ENCODE results near the gene SNAI1.

Gene SNAI1

DNA sequence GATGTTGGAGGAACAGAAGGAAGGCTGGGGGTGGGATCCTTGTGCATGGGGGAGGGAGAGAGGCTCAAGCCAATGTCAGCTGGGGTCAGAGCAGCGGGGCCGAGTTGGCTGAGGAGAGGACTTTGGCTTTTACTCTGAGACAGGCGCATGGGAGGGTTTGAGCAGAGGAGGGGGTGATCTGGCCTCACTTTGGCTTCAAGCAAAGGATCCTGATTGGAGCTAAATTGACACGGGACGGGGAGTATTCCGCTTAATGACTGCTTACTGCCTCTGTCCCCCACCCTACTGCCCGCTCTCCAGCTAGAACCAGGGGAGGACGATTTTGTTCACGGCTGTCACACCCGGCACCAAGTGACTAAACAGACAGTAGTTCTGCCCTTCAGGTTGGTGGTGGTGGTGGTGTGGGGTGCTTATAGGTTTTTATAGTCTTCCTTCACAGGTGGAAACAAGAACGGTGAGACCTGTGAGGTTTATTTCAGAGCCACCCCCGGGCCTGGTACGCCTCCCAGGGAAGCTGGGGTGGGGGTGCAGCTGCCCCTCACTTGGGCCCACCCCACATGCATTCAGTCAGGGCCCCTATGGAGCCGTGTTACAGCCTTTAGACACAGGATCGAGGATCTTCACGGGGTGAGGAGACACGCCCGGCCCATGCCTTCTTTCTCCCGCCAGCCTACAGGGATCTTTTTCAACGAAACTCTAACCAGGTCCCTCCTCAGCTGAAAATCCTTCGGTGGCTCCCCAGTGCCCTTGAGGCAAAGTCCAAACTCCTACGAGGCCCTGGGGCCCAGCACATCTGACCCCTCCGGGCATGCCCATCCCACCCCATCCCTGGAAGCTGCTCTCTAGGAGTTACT, 1.3 kb upstream of the SNAI1 start:
- Histone ChIP-seq H3K4me2 (ENCODE audit: low read depth, low read length, poor library complexity, severe bottlenecking) (peak overlapping the region; percentile 66), H3K79me2 (ENCODE audit: insufficient read depth, low read length) (no peaks in the 10 kb centered on the region), H3K9me3 (ENCODE audit: insufficient read depth, low read length) (no peaks in the 10 kb centered on the region), H3K9ac (ENCODE audit: low read length) (no peak overlapping the region), H3K27ac (ENCODE audit: low read depth, low read length) (no peak overlapping the region), H4K20me1 (ENCODE audit: low read depth, low read length) (no peaks in the 10 kb centered on the region), H3K4me3 (ENCODE audit: insufficient read depth, low read length, poor library complexity, severe bottlenecking) (no peak overlapping the region), H3K27me3 (ENCODE audit: low read length) (no peaks in the 10 kb centered on the region), H3F3A (ENCODE audit: insufficient read depth) (no peaks in the 10 kb centered on the region), H3K9me2 (replicated peaks; ENCODE audit: insufficient read depth, low read length) (no peaks in the 10 kb centered on the region), H2AFZ (ENCODE audit: low read depth, low read length, severe bottlenecking) (no peak overlapping the region), H3K36me3 (ENCODE audit: low read length) (no peaks in the 10 kb centered on the region)
- TF ChIP-seq, protein P1, sequence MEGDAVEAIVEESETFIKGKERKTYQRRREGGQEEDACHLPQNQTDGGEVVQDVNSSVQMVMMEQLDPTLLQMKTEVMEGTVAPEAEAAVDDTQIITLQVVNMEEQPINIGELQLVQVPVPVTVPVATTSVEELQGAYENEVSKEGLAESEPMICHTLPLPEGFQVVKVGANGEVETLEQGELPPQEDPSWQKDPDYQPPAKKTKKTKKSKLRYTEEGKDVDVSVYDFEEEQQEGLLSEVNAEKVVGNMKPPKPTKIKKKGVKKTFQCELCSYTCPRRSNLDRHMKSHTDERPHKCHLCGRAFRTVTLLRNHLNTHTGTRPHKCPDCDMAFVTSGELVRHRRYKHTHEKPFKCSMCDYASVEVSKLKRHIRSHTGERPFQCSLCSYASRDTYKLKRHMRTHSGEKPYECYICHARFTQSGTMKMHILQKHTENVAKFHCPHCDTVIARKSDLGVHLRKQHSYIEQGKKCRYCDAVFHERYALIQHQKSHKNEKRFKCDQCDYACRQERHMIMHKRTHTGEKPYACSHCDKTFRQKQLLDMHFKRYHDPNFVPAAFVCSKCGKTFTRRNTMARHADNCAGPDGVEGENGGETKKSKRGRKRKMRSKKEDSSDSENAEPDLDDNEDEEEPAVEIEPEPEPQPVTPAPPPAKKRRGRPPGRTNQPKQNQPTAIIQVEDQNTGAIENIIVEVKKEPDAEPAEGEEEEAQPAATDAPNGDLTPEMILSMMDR (IDR thresholded peaks at IDR 0.05; ENCODE audit: insufficient read depth, low read length, poor library complexity, severe bottlenecking), result no peak
- TF ChIP-seq EZH2phosphoT487 (conservative IDR thresholded peaks at IDR 0.05; ENCODE audit: low read length), result no peak

DNA sequence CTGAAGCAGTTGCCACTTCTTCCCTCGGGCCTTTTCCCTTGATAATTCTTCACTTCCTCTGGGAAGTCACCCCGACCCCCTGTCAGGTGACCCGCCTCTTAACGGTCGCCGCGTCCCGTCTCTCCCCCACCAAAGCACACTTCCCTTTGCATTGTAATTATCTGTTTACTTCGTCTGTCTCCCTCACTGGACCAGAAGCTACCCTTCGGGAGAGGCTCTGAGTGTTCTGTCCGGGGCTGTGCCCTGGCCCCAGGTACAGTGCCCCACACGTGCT, 771 bp upstream of the SNAI1 start:
- no peak for TF ChIP-seq EZH2phosphoT487 (conservative IDR thresholded peaks at IDR 0.05; ENCODE audit: low read length)
- TF ChIP-seq, protein P1 (IDR thresholded peaks at IDR 0.05; ENCODE audit: insufficient read depth, low read length, poor library complexity, severe bottlenecking), result no peak
- no peaks in the 10 kb centered on the region for H3K79me2 ChIP-seq (ENCODE audit: insufficient read depth, low read length)
- no peaks in the 10 kb centered on the region for H4K20me1 ChIP-seq (ENCODE audit: low read depth, low read length)
- peak overlapping the region; percentile 66 for H3K4me2 ChIP-seq (ENCODE audit: low read depth, low read length, poor library complexity, severe bottlenecking)
- peak overlapping the region; percentile 52 for H3K4me3 ChIP-seq (ENCODE audit: insufficient read depth, low read length, poor library complexity, severe bottlenecking)
- peak overlapping the region; percentile 49 for H3K9ac ChIP-seq (ENCODE audit: low read length)
- no peak overlapping the region for H3K27ac ChIP-seq (ENCODE audit: low read depth, low read length)
- no peaks in the 10 kb centered on the region for H3F3A ChIP-seq (ENCODE audit: insufficient read depth)
- no peaks in the 10 kb centered on the region for H3K9me2 ChIP-seq (replicated peaks; ENCODE audit: insufficient read depth, low read length)
- H3K36me3 ChIP-seq (ENCODE audit: low read length), result no peaks in the 10 kb centered on the region
- no peaks in the 10 kb centered on the region for H3K9me3 ChIP-seq (ENCODE audit: insufficient read depth, low read length)
- peak overlapping the region; percentile 93 for H2AFZ ChIP-seq (ENCODE audit: low read depth, low read length, severe bottlenecking)
- no peaks in the 10 kb centered on the region for H3K27me3 ChIP-seq (ENCODE audit: low read length)

DNA sequence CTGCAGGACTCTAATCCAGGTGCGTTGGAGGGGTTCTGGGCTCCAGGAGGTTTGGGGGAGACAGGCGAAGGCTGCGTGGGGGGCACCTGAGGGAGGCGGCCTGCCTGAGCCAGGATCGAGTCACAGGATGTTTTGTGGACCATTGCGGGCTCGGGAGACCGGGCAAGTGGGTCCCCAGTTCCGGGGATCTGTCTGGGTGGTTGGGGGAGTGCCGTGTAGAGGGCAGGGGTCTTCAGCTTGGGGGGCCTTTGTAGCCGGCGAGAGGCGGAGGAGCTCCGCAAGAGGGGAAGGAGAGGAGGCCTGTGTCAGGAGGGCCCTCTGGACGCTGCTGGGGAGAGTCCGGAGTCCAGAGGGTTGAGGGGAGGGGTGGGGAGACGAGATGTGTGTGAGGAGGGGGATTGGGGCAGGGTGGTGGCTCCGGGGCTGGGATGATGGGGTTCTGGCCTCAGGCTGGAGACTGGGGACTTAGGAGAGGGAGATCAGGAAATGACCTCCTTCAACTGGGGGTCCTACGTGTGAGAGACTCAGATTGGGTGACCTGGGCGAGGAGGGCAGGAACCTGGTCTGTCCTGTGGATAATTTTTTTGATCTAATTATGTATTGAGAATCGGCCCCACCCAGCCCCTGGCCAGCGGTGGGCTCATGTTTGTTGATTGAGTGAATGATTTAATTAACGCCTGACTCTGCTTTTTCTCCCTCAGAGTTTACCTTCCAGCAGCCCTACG, 505 bp downstream of the SNAI1 start:
- Histone ChIP-seq H3K79me2 (ENCODE audit: insufficient read depth, low read length) (no peaks in the 10 kb centered on the region), H3K9ac (ENCODE audit: low read length) (no peak overlapping the region), H3K27ac (ENCODE audit: low read depth, low read length) (no peak overlapping the region), H3K27me3 (ENCODE audit: low read length) (no peaks in the 10 kb centered on the region), H3K4me2 (ENCODE audit: low read depth, low read length, poor library complexity, severe bottlenecking) (peak overlapping the region; percentile 50), H4K20me1 (ENCODE audit: low read depth, low read length) (no peaks in the 10 kb centered on the region), H3K9me3 (ENCODE audit: insufficient read depth, low read length) (no peaks in the 10 kb centered on the region), H3K4me3 (ENCODE audit: insufficient read depth, low read length, poor library complexity, severe bottlenecking) (peak overlapping the region; percentile 39), H3K9me2 (replicated peaks; ENCODE audit: insufficient read depth, low read length) (no peaks in the 10 kb centered on the region), H3F3A (ENCODE audit: insufficient read depth) (no peaks in the 10 kb centered on the region), H3K36me3 (ENCODE audit: low read length) (no peaks in the 10 kb centered on the region), H2AFZ (ENCODE audit: low read depth, low read length, severe bottlenecking) (no peak overlapping the region)
- TF ChIP-seq EZH2phosphoT487 (conservative IDR thresholded peaks at IDR 0.05; ENCODE audit: low read length), result no peak
- TF ChIP-seq, protein P1 (IDR thresholded peaks at IDR 0.05; ENCODE audit: insufficient read depth, low read length, poor library complexity, severe bottlenecking), result no peak
